Measurements from ENCODE around the gene ADGRA1.

GRCh38 chr10:133044401-133044811, 43.3 kb upstream of the ADGRA1 start:
- TF ChIP-seq CTCF (IDR thresholded peaks at IDR 0.05) = no peak
- no peak for TF ChIP-seq POLR2A (IDR thresholded peaks at IDR 0.05)
